GM19452 (cell line): ENCODE measurements around the gene MPPED2.

Experiments used
- ATAC-seq: cut with Tn5 transposase; IDR thresholded peaks from one replicate; pipeline ENCODE4 v1.9.1; 2021; ENCODE audit not compliant: unreplicated experiment

Gene MPPED2

GRCh38 chr11:30586251-30587144, at the start of gene MPPED2:
Gene MPPED2 (minus strand): TSS chr11:30586353. CDS start chr11:30580373, 5,980 bp downstream.
- peak; percentile 94 for ATAC-seq

- ATAC-seq, result no peak
Observed at GRCh38 chr11:30635401-30635989, 49.3 kb upstream of the MPPED2 start.

GRCh38 chr11:30631148-30631547, 45.0 kb upstream of the MPPED2 start:
- no peak for ATAC-seq

GRCh38 chr11:30619767-30620166, 33.6 kb upstream of the MPPED2 start:
- ATAC-seq, result no peak

- ATAC-seq, result no peak
Observed at GRCh38 chr11:30617762-30618161, 31.6 kb upstream of the MPPED2 start.

- no peak for ATAC-seq
Observed at GRCh38 chr11:30610628-30611027, 24.5 kb upstream of the MPPED2 start.

GRCh38 chr11:30608534-30608933, 22.4 kb upstream of the MPPED2 start:
- ATAC-seq, result no peak

- peak; percentile 81 for ATAC-seq
Observed at GRCh38 chr11:30605036-30605605, 19.0 kb upstream of the MPPED2 start.

GRCh38 chr11:30603357-30603756, 17.2 kb upstream of the MPPED2 start:
- no peak for ATAC-seq

- ATAC-seq, result no peak
Observed at GRCh38 chr11:30596832-30597231, 10.7 kb upstream of the MPPED2 start.

GRCh38 chr11:30595934-30596333, 9.8 kb upstream of the MPPED2 start:
- no peak for ATAC-seq

- ATAC-seq, result no peak
Observed at GRCh38 chr11:30594646-30595411, 8.7 kb upstream of the MPPED2 start.

- ATAC-seq, result no peak
Observed at GRCh38 chr11:30587269-30587812, 1.2 kb upstream of the MPPED2 start.

GRCh38 chr11:30585892-30586250, 282 bp downstream of the MPPED2 start:
- peak; percentile 15 for ATAC-seq

GRCh38 chr11:30585125-30585891, 845 bp downstream of the MPPED2 start:
- ATAC-seq, result no peak

- no peak for ATAC-seq
Observed at GRCh38 chr11:30583476-30584280, 2.5 kb downstream of the MPPED2 start.

- no peak for ATAC-seq
Observed at GRCh38 chr11:30582726-30583125, 3.4 kb downstream of the MPPED2 start.

- no peak for ATAC-seq
Observed at GRCh38 chr11:30581675-30582074, 4.5 kb downstream of the MPPED2 start.

GRCh38 chr11:30580573-30580972, 5.6 kb downstream of the MPPED2 start:
- ATAC-seq, result no peak
